HG03575 (cell line): Measurements from ENCODE around the gene SPON1.
"Not testable (repeated sequence)": the region's sequence is repeated elsewhere in the genome, so short reads cannot be mapped to it uniquely, and the experiment has no call there.

Experiments
- ATAC-seq: cut with Tn5 transposase; IDR thresholded peaks from one replicate; pipeline ENCODE4 v1.9.1; 2021; ENCODE audit not compliant: unreplicated experiment, insufficient number of reproducible peaks, low FRiP score; ENCODE audit errors: extremely low read depth

The SPON1 gene

DNA sequence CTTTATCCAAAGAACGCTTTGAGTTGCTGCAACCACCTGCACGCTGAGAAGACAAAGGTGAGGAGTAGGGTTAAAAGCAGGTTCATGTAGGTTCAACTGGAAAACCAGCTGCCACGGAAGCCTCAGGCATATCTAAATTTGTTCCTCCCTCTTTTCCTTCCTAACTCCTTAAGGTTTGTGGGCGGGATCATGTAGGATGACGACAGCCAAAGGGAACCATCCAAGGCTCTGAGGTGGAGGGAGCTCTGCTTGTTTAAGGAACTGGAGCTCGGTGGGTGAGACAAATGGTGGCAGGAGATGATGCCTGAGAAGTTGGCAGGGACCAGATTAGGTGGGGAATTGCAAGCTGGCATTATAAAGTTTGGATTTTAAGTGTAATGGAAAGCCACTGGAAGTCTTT is 60.3 kb downstream of the SPON1 start:
- no peak for ATAC-seq

DNA sequence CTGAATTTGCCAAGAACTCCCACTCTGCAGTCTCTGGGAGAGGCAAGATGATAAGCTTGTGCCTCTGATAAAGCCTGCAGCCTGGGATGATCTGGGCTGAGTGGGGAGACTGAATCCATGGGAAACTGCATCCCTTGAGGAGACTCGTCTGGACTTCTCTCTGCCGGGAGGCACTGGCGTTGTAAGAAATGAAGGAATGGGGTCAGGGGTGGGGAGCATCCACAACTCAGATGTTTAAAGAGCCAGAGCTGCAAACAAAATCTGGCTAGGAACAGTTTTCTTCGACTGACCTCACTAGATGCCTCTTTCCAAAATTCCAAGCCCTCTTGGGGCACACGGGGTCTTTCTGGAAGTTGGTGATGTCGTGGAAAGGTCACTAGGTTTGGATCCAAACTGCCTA is 64.4 kb downstream of the SPON1 start:
- ATAC-seq = no peak

DNA sequence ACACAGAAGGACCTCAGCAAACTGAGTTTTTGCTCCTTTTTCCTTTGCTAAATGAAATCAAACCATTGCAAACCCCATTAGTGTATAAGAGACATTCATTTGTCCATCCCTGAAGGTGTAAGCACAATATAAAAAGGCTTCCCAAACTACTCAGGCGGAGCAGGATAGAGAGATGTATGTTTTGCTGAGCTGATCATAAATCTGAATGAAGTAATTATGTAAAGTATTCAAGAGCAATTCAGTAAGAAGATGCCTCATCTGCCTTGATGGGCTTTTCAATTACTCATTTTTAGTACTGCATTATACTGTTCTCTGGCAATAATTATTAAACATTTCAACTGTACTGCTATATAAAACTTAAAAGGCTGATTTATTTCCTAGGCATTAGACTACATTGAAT is 65.0 kb downstream of the SPON1 start:
- ATAC-seq = no peak

DNA sequence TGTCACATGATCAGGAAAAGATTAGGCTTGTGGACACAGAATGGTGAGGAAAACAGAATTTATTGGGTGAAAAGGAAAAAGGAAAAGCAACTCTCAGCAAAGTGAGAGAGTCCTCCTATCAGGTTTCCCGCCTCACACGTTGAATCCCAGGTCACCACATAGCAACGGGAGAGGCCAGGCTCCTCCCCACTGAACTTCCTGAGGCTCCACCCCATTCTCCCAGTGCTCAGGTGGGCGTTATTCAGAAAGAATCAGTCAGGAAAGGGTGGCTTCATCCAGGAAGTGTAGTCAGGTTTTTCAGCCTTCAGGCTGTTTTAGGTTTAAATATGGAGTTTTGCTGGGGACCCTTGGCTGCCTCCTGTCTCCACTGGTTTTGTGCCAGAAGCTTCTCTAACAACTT is 66.9 kb downstream of the SPON1 start:
- no peak for ATAC-seq

DNA sequence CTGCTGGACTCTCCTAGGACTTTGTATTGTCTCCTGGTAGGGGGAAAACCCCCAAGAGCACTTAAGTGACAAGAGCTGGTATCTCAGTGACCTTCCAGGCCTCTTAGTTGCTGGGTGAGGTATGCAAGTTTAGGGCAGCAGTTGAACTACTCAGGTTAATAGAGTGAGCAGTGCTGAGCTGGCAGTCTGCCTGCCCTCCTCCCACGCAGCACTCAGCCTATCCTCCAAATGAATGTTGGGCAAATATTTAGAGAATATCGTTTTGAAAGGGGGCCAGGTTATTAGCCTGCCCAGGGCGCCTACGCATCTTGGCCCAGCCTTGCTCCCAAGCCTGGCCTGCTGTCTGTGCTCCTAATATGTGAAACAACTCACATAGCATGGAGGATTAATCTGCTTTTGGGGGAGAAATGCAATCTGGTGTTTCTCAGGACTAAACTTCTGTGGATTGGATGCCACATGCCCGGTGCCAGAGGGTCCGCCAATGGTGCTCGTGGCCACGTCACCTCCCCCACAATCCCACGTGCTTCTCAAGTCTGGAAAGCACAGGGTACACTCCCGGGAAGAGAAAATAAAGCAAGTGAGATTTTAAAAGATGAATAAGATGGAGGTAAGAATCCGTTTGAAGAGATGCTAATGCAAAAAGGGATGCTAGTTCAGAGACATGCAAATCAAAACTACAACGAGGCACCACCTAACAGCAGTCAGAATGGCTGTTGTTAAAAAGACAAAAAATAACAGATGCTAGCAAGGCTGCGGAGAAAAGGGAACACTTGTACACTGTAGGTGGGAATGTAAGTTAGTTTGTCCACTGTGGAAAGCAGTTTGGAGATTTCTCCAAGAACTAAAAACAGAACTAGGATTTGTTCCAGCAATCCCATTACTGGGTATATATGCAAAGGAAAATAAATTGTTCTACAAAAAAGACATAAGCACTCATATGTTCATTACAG is 67.7 kb downstream of the SPON1 start:
- ATAC-seq = no peak

DNA sequence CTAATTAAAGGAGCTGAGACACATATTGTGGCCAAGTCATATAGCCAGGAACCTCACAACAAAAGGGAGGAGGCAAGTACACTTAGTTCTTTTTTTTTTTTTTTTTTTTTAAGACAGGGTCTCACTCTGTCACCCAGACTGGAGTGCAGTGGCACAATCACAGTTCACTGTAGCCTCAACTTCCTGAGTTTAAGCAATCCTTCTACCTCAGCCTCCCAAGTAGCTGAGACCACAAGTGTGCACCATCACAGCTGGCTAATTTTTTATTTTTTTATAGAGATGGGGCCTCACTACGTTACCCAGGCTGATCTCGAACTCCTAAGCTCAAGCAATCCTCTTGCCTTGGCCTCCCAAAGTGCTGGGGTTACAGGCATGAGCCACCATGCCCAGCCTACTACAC is 73.0 kb downstream of the SPON1 start:
- ATAC-seq = not testable (repeated sequence)

DNA sequence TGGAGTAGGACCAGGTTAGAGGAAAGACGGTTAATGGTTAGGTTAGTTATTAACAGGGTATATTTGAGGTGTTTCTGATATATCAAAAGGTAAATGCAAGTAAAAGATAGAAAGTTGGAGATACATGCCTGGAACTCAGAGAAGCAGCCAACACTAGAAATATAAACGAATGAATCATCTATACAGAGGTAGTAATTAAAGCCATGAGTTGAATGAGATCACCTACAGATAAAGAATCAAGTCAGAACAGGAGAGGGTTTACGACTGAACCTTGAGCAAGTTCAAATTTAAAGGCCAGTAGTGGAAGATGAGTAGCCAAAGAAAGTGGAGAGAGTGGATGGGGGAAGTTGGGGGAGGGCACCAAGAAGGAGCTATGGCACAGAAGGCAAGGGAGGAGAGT is 73.9 kb downstream of the SPON1 start:
- ATAC-seq = no peak

DNA sequence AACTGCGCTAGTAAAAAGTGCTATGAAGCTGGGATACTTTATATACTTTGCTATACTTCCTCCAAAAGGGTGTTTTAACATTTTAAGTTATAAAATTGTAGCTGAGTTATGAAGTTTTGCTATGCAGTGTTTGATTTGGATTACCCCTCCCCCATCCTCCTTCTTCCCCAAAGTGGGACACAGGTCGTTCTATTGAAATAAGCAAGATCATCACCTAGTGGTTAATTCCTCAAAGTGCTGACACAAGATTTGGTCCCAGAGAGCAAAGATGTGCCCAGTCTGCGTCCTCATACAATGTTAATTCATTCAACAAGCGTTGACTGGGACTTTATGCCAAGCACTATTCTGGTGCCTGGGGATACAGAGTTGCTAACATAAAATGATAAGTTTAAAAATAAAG is 78.5 kb downstream of the SPON1 start:
- no peak for ATAC-seq

DNA sequence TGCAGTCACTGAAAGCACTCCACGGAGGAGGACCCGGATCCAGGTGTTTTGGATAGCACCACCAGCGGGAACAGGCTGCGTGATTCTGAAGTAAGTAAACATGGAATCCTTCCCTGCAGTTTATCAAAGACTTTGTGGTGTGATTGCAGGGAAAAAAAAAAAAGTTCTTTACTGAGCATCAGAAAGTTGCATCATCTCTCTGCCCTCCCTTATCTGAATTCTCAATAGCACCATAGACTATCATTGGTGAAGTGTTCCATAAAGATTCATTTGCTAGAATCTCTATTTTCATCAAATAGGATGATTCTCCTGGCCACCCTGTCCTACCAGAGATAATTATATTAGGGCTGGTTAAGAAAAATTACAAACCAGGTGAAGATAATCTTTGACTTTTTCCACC is 79.0 kb downstream of the SPON1 start:
- ATAC-seq = no peak

DNA sequence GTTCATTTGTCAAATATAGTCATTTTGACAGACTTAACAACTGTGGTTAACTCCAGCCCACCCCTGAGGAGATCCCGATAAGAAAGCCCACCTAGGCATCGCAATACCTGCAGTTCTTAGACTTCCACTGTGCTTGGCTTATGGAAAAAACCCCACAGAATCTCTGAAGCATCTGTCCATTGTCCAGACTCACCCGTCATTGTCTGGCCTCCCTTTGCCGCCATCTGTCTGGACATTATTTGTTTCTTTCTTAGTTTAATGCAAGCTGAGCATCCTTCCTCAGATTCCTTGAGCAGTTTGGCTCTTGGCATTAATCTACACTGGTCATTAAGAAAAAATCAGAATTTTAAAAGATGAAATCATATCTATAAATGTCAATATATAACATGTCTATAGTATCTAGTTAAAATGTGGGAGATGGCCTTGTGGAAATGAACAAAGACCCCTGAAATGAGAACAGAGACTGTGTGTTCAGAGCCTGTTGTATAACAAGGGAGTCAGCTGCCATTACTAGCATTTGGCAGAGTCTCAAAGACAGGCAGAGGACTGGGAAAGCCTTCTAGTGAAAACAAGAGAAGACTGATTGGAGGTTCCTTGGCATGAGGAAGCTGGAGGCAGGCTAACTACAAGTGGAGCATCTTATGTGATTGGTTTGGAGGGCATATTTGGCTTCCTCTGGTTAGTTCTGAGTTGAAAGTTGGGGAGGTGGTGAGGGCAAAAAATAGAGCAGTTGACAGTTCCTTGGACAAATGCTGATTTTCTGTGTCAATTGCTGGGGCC is 80.4 kb downstream of the SPON1 start:
- no peak for ATAC-seq

DNA sequence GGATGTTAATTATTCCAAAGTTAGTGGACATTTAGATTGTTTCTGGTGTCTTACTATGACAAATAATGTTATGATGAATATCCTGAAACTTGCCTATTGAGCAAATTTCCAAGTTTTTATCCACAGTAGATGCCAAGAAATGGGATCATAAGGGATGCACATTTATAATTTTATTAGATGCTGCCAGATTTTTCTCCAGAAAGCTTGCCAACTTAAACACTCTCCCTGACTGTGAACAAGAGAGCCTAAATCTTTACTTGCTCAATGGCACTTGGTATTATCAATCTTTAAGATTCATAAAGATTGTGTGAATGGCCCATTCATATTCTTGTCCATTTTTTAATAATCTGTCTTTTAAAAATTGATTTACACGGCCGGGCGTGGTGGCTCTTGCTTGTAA is 82.4 kb downstream of the SPON1 start:
- ATAC-seq = no peak

DNA sequence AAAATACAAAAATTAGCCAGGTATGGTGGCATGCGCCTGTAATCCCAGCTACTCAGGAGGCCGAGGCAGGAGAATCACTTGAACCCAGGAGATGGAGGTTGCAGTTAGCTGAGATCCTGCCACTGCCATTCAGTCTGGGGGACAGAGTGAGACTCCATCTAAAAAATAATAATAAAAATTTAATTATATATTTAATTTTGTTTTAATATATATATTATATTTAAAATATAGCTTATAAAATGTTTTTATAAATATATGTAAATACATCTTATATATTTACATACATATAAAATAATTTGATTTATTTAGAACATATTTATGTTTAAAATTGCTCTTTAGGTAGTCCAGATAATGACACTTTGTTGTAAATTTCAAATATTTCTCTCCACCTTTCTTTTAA is 82.9 kb downstream of the SPON1 start:
- no peak for ATAC-seq

DNA sequence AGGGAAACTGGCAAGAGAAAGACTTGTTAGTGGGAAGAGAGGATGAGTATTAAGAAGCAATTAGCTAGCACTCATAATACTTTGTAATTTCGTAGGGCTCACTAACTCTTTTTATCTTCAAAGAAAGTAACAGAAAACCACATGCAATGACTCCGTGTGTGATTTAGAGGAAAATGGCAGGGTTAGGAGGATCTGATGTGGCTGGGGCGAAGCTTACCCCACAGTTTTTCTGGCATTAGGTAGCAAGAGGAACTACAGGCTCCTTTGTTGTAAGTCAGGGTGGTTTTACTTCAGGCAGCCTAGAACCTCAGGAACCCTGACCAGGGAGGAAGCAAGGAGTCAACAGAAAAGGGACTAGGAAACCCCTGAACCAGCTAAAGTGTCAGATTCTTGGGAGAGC is 89.7 kb downstream of the SPON1 start:
- ATAC-seq = no peak

DNA sequence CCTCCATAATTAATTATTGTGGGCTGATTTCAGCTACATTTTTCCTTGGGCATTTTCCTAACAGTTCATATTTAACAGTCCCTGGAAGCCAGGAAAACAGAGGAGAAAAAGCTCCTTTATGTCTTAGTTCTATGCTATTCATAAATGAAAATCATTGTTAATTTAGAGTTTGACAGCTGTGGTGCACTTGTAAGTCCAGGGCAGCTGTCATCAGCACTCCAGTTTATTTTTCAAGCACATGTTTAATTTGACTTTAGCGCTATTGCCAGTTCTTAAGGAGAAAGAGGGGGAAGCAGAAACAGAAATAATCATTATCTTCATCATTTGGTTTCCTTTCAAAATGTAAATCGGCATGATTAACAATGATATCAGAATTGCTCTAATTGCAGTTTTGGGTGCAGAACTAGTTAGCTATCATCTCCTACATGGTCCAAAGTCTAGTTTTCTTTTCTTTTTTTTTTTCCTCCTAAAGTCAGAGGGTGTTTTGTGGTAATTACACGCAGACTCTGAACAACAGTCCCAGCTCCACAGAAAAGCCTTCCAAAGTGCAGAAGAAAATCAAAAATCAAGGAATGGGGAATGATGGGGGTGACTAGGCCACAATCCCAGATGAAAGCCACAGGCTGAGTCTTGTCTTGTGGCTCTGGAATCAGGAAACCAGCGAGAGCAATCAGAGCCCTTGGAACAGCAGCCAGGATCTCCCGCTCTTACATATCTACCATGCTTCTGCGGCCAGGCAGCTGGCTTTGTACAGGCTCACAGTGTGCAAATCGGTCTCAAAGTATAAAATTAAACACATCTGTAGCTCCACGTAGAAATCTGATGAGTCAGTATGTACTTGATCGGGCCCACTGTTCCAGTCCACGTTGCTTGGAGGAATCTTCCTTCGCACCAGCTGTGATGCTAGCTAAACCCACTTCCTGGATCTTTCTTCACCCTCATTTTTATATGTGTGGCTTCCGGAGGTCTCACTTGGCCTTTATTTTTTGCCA is 91.9 kb downstream of the SPON1 start:
- no peak for ATAC-seq

DNA sequence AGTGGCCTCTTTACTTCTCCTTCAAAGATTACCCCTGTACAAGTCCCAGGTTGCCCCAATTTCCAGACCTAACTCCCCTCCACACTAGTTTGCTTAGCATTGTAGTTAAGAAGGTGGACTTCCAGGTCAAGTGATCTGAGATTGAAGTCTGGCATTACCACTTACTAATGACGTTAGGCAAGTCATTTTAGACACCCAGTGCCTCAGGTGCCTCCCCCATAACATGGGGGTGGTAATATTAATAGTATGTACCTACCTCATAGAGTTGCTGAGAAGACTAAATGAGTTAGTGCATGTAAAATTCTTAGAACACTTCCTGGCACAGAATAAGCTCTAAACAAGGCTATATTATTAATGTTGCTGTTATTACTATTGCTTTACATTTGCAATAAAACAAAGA is 93.4 kb downstream of the SPON1 start:
- no peak for ATAC-seq

DNA sequence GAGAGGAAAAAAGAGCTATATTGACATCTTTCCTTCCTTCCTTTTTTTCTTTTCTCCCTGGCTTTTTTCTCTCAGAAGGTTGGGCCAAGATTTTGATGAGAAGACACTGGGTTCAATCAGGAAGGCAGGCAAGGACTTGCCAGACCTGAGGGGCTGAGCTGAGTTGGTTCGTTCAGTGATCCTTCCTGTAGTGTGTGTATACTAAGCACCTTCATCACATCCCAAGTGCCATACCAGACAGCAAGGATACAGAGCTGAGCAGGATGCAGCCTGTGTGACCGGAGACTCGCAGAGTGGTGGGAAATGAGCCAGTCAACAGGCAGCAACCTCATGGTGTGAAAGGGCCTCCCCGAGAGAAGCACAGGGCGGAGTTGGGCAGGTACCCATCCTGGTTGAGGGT is 95.5 kb downstream of the SPON1 start:
- ATAC-seq = no peak

DNA sequence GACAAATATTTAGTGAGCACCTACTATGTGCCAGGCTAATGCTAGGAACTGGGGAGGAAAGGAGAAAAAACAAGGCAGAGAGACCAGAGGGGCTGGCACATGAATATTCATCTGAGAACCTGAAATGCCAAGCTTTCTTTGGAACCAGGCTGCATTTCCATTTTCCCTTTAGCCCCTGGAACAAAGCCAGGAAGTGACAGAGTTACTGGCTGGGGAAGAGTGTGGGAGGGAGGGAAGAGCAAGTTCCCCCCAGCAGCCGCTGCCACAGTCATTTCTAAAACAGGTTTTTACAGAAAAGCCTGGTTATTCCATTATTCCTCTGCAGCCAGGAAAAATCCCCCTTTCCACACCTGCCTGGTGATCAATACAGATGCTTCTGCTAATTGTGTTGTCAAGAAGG is 97.0 kb downstream of the SPON1 start:
- no peak for ATAC-seq

DNA sequence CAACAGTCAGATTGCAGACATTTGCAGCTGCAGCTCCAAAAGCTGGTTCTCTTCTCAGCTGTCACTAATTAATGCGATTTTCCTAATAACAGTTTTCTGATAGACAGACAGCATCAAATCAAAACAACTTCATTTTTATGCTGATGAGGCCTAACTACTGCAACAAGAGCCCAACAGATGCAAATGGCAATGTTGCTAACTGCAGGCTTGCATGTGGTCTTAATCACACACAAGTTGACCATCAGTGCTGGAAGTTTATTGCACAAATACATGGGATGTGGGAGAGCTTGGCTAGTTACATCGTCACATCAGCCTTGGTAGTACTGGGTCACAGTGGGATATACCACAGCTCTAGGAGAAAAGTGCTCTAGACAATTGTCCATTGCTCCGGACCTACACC is 99.2 kb downstream of the SPON1 start:
- no peak for ATAC-seq

DNA sequence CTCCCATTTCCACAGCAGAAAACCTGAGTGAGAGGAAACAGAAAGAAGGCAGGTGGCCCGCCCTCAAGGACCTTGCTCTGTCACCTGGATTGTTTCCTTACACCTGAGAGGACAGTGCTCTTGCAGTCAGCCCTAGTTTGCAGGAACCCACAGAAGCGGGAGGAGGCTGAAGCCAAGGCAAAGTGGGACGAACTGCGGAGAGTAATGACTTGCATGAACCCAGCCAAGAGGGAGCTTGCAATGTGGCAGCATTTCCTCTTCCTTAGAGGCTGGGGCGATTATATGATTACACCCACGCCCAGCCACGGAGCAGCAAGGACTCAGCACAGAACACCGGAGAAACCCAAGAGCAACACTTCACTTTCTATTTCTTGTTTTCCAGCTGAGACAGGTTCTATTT is 102.6 kb downstream of the SPON1 start:
- no peak for ATAC-seq
